ENCODE data around the gene STXBP3. TPM values are rescaled to one million over a fixed set of nuclear protein-coding genes. Genes with fewer than 3 reads are reported as not detected.

STXBP3 gene
- total RNA-seq, 1 experiment from 2014 or later = 24.4 TPM

GRCh38 chr1:108767708-108768107, 21.2 kb downstream of the STXBP3 start:
- Histone ChIP-seq H3K4me1 (ENCODE audit: insufficient read depth, low read length, poor library complexity, severe bottlenecking) (peaks cover 4% of the 10 kb centered on the region), H3K4me3 (ENCODE audit: low read depth, low read length, poor library complexity, severe bottlenecking) (no peak overlapping the region), H3K27ac (ENCODE audit: low read depth, low read length, poor library complexity, severe bottlenecking) (no peak overlapping the region), H3K36me3 (ENCODE audit: insufficient read depth, low read length, poor library complexity, severe bottlenecking) (no peaks in the 10 kb centered on the region), H3K27me3 (replicated peaks; ENCODE audit: insufficient read depth, low read depth, low read length, poor library complexity) (no peaks in the 10 kb centered on the region), H3K9me3 (ENCODE audit: low read depth, low read length, poor library complexity, severe bottlenecking) (no peaks in the 10 kb centered on the region)
- ChIA-PET POLR2A (ENCODE audit: low non-redundant PET) (no interaction called here), CTCF (no interaction called here)
- no peak for DNase-seq (ENCODE audit: low spot score)
- no peak for TF ChIP-seq CTCF (conservative IDR thresholded peaks at IDR 0.05; ENCODE audit: low read depth, low read length)
- no peak for TF ChIP-seq EZH2 (IDR thresholded peaks at IDR 0.05; ENCODE audit: borderline replicate concordance, low read depth, low read length, poor library complexity, severe bottlenecking)
- intact Hi-C loops (cut with micrococcal nuclease; ENCODE audit: unreplicated experiment) = no loop called here
- BruUV-seq (replicated peaks) = no TSS peak

GRCh38 chr1:108777839-108778238, 31.4 kb downstream of the STXBP3 start:
- ChIA-PET CTCF (no interaction called here), POLR2A (ENCODE audit: low non-redundant PET) (no interaction called here)
- no peaks in the 10 kb centered on the region for H3K9me3 ChIP-seq (ENCODE audit: low read depth, low read length, poor library complexity, severe bottlenecking)
- no peak overlapping the region for H3K27ac ChIP-seq (ENCODE audit: low read depth, low read length, poor library complexity, severe bottlenecking)
- H3K36me3 ChIP-seq (ENCODE audit: insufficient read depth, low read length, poor library complexity, severe bottlenecking) = peaks cover 5% of the 10 kb centered on the region
- no peak for DNase-seq (ENCODE audit: low spot score)
- TF ChIP-seq CTCF (conservative IDR thresholded peaks at IDR 0.05; ENCODE audit: low read depth, low read length) (no peak), EZH2 (IDR thresholded peaks at IDR 0.05; ENCODE audit: borderline replicate concordance, low read depth, low read length, poor library complexity, severe bottlenecking) (no peak)
- no peaks in the 10 kb centered on the region for H3K4me1 ChIP-seq (ENCODE audit: insufficient read depth, low read length, poor library complexity, severe bottlenecking)
- H3K27me3 ChIP-seq (replicated peaks; ENCODE audit: insufficient read depth, low read depth, low read length, poor library complexity) = no peaks in the 10 kb centered on the region
- intact Hi-C loops (cut with micrococcal nuclease; ENCODE audit: unreplicated experiment) = no loop called here
- BruUV-seq (replicated peaks) = no TSS peak
- no peak overlapping the region for H3K4me3 ChIP-seq (ENCODE audit: low read depth, low read length, poor library complexity, severe bottlenecking)

- ChIA-PET CTCF (no interaction called here), POLR2A (ENCODE audit: low non-redundant PET) (no interaction called here)
- peaks cover 9% of the 10 kb centered on the region for H3K36me3 ChIP-seq (ENCODE audit: insufficient read depth, low read length, poor library complexity, severe bottlenecking)
- intact Hi-C loops (cut with micrococcal nuclease; ENCODE audit: unreplicated experiment) = no loop called here
- no TSS peak for BruUV-seq (replicated peaks)
- no peak overlapping the region for H3K27ac ChIP-seq (ENCODE audit: low read depth, low read length, poor library complexity, severe bottlenecking)
- no peaks in the 10 kb centered on the region for H3K4me1 ChIP-seq (ENCODE audit: insufficient read depth, low read length, poor library complexity, severe bottlenecking)
- H3K4me3 ChIP-seq (ENCODE audit: low read depth, low read length, poor library complexity, severe bottlenecking) = no peak overlapping the region
- H3K9me3 ChIP-seq (ENCODE audit: low read depth, low read length, poor library complexity, severe bottlenecking) = no peaks in the 10 kb centered on the region
- no peaks in the 10 kb centered on the region for H3K27me3 ChIP-seq (replicated peaks; ENCODE audit: insufficient read depth, low read depth, low read length, poor library complexity)
- DNase-seq (ENCODE audit: low spot score) = no peak
- TF ChIP-seq EZH2 (IDR thresholded peaks at IDR 0.05; ENCODE audit: borderline replicate concordance, low read depth, low read length, poor library complexity, severe bottlenecking) = no peak
- TF ChIP-seq CTCF (conservative IDR thresholded peaks at IDR 0.05; ENCODE audit: low read depth, low read length) = no peak
Measured at GRCh38 chr1:108779455-108779854, 33.0 kb downstream of the STXBP3 start.

All from A673 (cell line).